GM23338 (cell line): ENCODE measurements around the gene AKR1C1.

Source experiments
- CREB1 ChIP-seq: fragments of 250-450 bp; sonication (Bioruptor Pico); IDR thresholded peaks from 2 replicates; pipeline ENCODE4 v1.5.0; 2020; ENCODE audit warnings: low read depth, mild to moderate bottlenecking, moderate library complexity
- EZH2phosphoT487 ChIP-seq: fragments of 200-600 bp; sonication (generic); IDR thresholded peaks from one replicate; pipeline ENCODE4 v1.8.1; 2018; ENCODE audit warnings: antibody characterized with exemption; ENCODE audit not compliant: unreplicated experiment
- NANOG ChIP-seq: IDR thresholded peaks from 2 replicates; pipeline ENCODE4 v1.6.1; 2016; ENCODE audit warnings: antibody characterized with exemption, borderline replicate concordance
- TF ChIP-seq, protein P1 (sequence below): IDR thresholded peaks from 2 replicates; pipeline ENCODE4 v1.6.1; 2016; ENCODE audit warnings: antibody characterized with exemption
- TF ChIP-seq, protein P2 (sequence below), 2 experiments: fragments of 200-600 bp in 1 of 2; sonication (generic) in 1 of 2; conservative IDR thresholded peaks; 2 replicates each; pipeline versions ENCODE4 v1.5.1 to v1.6.1; 2016 to 2017; ENCODE audit warnings: antibody characterized with exemption in 2 of 2, low read depth in 2 of 2, mild to moderate bottlenecking in 2 of 2, moderate library complexity in 1 of 2

DNA sequence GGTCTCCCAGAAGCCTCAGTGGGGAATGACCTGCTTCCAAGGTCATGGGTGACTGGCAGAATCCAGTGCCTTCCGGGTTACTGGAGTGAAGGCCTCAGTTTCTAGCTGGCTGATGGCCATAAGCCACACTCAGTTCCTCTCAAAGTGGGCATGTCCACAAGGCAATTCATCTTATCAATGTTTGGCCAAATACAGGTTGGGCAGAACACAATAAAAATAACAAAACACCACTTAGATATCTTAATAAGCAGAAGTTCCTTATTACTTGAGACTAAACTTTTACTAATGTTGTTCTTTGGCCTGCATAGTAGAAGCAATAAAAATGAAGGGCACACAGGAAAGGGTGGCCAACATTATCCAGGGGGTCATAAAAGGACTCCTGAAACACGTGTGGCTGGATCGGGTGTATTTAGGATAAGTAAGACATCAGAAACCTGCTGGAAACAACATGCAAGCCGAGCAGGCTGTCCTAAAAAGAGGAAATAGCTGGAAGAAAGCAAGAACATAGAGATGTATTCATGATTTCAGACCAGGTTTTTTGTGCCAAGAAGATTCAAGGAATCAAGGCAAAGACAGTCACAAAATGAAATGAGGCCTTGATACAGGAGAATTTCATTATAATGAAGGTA, 60.1 kb downstream of the AKR1C1 start:
- TF ChIP-seq, protein P1, sequence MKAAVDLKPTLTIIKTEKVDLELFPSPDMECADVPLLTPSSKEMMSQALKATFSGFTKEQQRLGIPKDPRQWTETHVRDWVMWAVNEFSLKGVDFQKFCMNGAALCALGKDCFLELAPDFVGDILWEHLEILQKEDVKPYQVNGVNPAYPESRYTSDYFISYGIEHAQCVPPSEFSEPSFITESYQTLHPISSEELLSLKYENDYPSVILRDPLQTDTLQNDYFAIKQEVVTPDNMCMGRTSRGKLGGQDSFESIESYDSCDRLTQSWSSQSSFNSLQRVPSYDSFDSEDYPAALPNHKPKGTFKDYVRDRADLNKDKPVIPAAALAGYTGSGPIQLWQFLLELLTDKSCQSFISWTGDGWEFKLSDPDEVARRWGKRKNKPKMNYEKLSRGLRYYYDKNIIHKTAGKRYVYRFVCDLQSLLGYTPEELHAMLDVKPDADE = no peak
- TF ChIP-seq, protein P2, sequence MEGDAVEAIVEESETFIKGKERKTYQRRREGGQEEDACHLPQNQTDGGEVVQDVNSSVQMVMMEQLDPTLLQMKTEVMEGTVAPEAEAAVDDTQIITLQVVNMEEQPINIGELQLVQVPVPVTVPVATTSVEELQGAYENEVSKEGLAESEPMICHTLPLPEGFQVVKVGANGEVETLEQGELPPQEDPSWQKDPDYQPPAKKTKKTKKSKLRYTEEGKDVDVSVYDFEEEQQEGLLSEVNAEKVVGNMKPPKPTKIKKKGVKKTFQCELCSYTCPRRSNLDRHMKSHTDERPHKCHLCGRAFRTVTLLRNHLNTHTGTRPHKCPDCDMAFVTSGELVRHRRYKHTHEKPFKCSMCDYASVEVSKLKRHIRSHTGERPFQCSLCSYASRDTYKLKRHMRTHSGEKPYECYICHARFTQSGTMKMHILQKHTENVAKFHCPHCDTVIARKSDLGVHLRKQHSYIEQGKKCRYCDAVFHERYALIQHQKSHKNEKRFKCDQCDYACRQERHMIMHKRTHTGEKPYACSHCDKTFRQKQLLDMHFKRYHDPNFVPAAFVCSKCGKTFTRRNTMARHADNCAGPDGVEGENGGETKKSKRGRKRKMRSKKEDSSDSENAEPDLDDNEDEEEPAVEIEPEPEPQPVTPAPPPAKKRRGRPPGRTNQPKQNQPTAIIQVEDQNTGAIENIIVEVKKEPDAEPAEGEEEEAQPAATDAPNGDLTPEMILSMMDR (conservative IDR thresholded peaks at IDR 0.05; ENCODE audit: low read depth in 2 of 2) = no peak
- TF ChIP-seq CREB1 (CRISPR knock-in tag) (no peak), NANOG (no peak), EZH2phosphoT487 (no peak)
